ENCODE results near the gene PCDHA1.

- TF ChIP-seq POLR2AphosphoS5 (IDR thresholded peaks at IDR 0.05) (no peak), CTCF (IDR thresholded peaks at IDR 0.05) (no peak), POLR2A (IDR thresholded peaks at IDR 0.05) (no peak), EP300 (IDR thresholded peaks at IDR 0.05) (no peak)
Measured at GRCh38 chr5:140996060-140996459, 210.1 kb downstream of the PCDHA1 start.
